Measurements from ENCODE around the gene PRTG.
"Not testable (repeated sequence)": the region's sequence is repeated elsewhere in the genome, so short reads cannot be mapped to it uniquely, and the experiment has no call there.

PRTG gene

GRCh38 chr15:55613727-55614126 lies 129.2 kb downstream of the PRTG start:
- H3K4me1 Mint-ChIP-seq: no peaks in the 10 kb centered on the region
- peaks cover 22 to 35% of the 10 kb centered on the region in 2 donors for H3K27me3 Mint-ChIP-seq

GRCh38 chr15:55606214-55606613 lies 136.7 kb downstream of the PRTG start:
- no peak overlapping the region for H3K4me3 Mint-ChIP-seq
- ATAC-seq (replicated peaks) (no peak), DNase-seq (no peak)
- peaks cover 13 to 17% of the 10 kb centered on the region in 2 donors for H3K27me3 Mint-ChIP-seq
- H3K27ac Mint-ChIP-seq: no peak overlapping the region
- peaks cover 9% of the 10 kb centered on the region in 2 donors for H3K9me3 Mint-ChIP-seq
- H3K4me1 Mint-ChIP-seq: no peaks in the 10 kb centered on the region
- no peaks in the 10 kb centered on the region for H3K36me3 Mint-ChIP-seq

More at GRCh38 chr15:55613727-55614126, 129.2 kb downstream of the PRTG start:
- ATAC-seq (replicated peaks) (no peak), DNase-seq (no peak)
- Mint-ChIP-seq H3K36me3 (no peaks in the 10 kb centered on the region), H3K27ac (no peak overlapping the region), H3K4me3 (no peak overlapping the region), H3K9me3 (no peaks in the 10 kb centered on the region)

- no peaks in the 10 kb centered on the region for H3K36me3 Mint-ChIP-seq
- H3K4me3 Mint-ChIP-seq: no peak overlapping the region
- no peak overlapping the region for H3K27ac Mint-ChIP-seq
- ATAC-seq (replicated peaks) (no peak), DNase-seq (no peak)
- H3K9me3 Mint-ChIP-seq: peaks cover 4% of the 10 kb centered on the region in 2 donors
- H3K4me1 Mint-ChIP-seq: no peaks in the 10 kb centered on the region
- peaks cover 7 to 13% of the 10 kb centered on the region in 2 donors for H3K27me3 Mint-ChIP-seq
These were observed 141.6 kb downstream of the PRTG start for GRCh38 chr15:55601374-55601773.

GRCh38 chr15:55599439-55599838 lies 143.5 kb downstream of the PRTG start:
- Mint-ChIP-seq H3K27ac (no peak overlapping the region), H3K4me3 (no peak overlapping the region), H3K4me1 (no peaks in the 10 kb centered on the region), H3K9me3 (no peaks in the 10 kb centered on the region), H3K36me3 (no peaks in the 10 kb centered on the region), H3K27me3 (peaks cover 7 to 13% of the 10 kb centered on the region in 2 donors)
- ATAC-seq (replicated peaks) (no peak), DNase-seq (no peak)

- DNase-seq; H3K4me1 Mint-ChIP-seq; H3K27ac Mint-ChIP-seq; H3K4me3 Mint-ChIP-seq; H3K36me3 Mint-ChIP-seq; ATAC-seq (replicated peaks); H3K9me3 Mint-ChIP-seq: not testable (repeated sequence)
- H3K27me3 Mint-ChIP-seq: peaks cover 23 to 25% of the 10 kb centered on the region in 2 donors
These were observed 149.9 kb downstream of the PRTG start for GRCh38 chr15:55593019-55593418.

GRCh38 chr15:55590788-55591187 lies 152.2 kb downstream of the PRTG start:
- H3K27ac Mint-ChIP-seq: no peak overlapping the region

GRCh38 chr15:55589287-55589686 lies 153.7 kb downstream of the PRTG start:
- H3K27me3 Mint-ChIP-seq: peaks cover 24 to 30% of the 10 kb centered on the region in 2 donors
- H3K27ac Mint-ChIP-seq: no peak overlapping the region
- ATAC-seq (replicated peaks) (no peak), DNase-seq (no peak)
- H3K36me3 Mint-ChIP-seq: no peaks in the 10 kb centered on the region
- H3K4me1 Mint-ChIP-seq: no peaks in the 10 kb centered on the region
- H3K4me3 Mint-ChIP-seq: peak overlapping the region; percentile 62 to 73
- peaks cover 0 to 6% of the 10 kb centered on the region in 2 donors for H3K9me3 Mint-ChIP-seq

More at GRCh38 chr15:55590788-55591187, 152.2 kb downstream of the PRTG start:
- Mint-ChIP-seq H3K36me3 (no peaks in the 10 kb centered on the region), H3K27me3 (peaks cover 21 to 25% of the 10 kb centered on the region in 2 donors), H3K9me3 (peaks cover 0 to 6% of the 10 kb centered on the region in 2 donors), H3K4me1 (no peaks in the 10 kb centered on the region), H3K4me3 (no peak overlapping the region)
- no peak for ATAC-seq (replicated peaks)
- no peak for DNase-seq

- DNase-seq (no peak), ATAC-seq (replicated peaks) (no peak)
- H3K36me3 Mint-ChIP-seq: no peaks in the 10 kb centered on the region
- H3K27ac Mint-ChIP-seq: no peak overlapping the region
- peak overlapping the region in 1 of 2 donors; percentile 73 for H3K4me3 Mint-ChIP-seq
- H3K27me3 Mint-ChIP-seq: peaks cover 30 to 35% of the 10 kb centered on the region in 2 donors
- H3K4me1 Mint-ChIP-seq: no peaks in the 10 kb centered on the region
- H3K9me3 Mint-ChIP-seq: peaks cover 0 to 6% of the 10 kb centered on the region in 2 donors
These were observed 154.2 kb downstream of the PRTG start for GRCh38 chr15:55588815-55589115.

GRCh38 chr15:55588070-55588814 lies 154.7 kb downstream of the PRTG start, which contains the start of gene PYGO1:
Gene PYGO1, minus strand, starts transcription at chr15:55588345. Its CDS starts 462 bp downstream, at chr15:55587883.
- ATAC-seq (replicated peaks) (peak; percentile 78 to 84), DNase-seq (peak; percentile 4)
- Mint-ChIP-seq H3K4me3 (peak within 1 kb of the TSS; percentile 62 to 79), H3K27me3 (peaks cover 35% of the 10 kb centered on the region in 2 donors), H3K4me1 (no peaks in the 10 kb centered on the region), H3K36me3 (no peaks in the 10 kb centered on the region), H3K9me3 (peaks cover 0 to 3% of the 10 kb centered on the region in 2 donors), H3K27ac (no peak within 1 kb of the TSS)

GRCh38 chr15:55587321-55588069 lies 155.5 kb downstream of the PRTG start:
- Mint-ChIP-seq H3K9me3 (peaks cover 0 to 3% of the 10 kb centered on the region in 2 donors), H3K36me3 (no peaks in the 10 kb centered on the region), H3K4me3 (peak overlapping the region; percentile 55 to 79), H3K27me3 (peaks cover 35 to 37% of the 10 kb centered on the region in 2 donors), H3K27ac (no peak overlapping the region), H3K4me1 (no peaks in the 10 kb centered on the region)
- DNase-seq (no peak), ATAC-seq (replicated peaks) (peak; percentile 29 to 64)

- H3K27ac Mint-ChIP-seq: no peak overlapping the region
- ATAC-seq (replicated peaks) (no peak), DNase-seq (no peak)
- no peaks in the 10 kb centered on the region for H3K36me3 Mint-ChIP-seq
- H3K4me3 Mint-ChIP-seq: no peak overlapping the region
- peaks cover 0 to 3% of the 10 kb centered on the region in 2 donors for H3K9me3 Mint-ChIP-seq
- H3K4me1 Mint-ChIP-seq: no peaks in the 10 kb centered on the region
- peaks cover 39 to 40% of the 10 kb centered on the region in 2 donors for H3K27me3 Mint-ChIP-seq
These were observed 156.1 kb downstream of the PRTG start for GRCh38 chr15:55586808-55587207.

GRCh38 chr15:55576943-55577342 lies 166.0 kb downstream of the PRTG start:
- no peak for DNase-seq
- Mint-ChIP-seq H3K4me1 (no peaks in the 10 kb centered on the region), H3K9me3 (no peaks in the 10 kb centered on the region), H3K27ac (no peak overlapping the region), H3K36me3 (no peaks in the 10 kb centered on the region), H3K4me3 (no peak overlapping the region), H3K27me3 (peaks cover 10 to 24% of the 10 kb centered on the region in 2 donors)
- ATAC-seq (replicated peaks): no peak

- ATAC-seq (replicated peaks): no peak
- DNase-seq: no peak
- peaks cover 4 to 12% of the 10 kb centered on the region in 2 donors for H3K27me3 Mint-ChIP-seq
- peaks cover 2 to 5% of the 10 kb centered on the region in 2 donors for H3K9me3 Mint-ChIP-seq
- H3K4me1 Mint-ChIP-seq: no peaks in the 10 kb centered on the region
- no peak overlapping the region for H3K27ac Mint-ChIP-seq
- peaks cover 0 to 1% of the 10 kb centered on the region in 2 donors for H3K36me3 Mint-ChIP-seq
- H3K4me3 Mint-ChIP-seq: no peak overlapping the region
These were observed 168.9 kb downstream of the PRTG start for GRCh38 chr15:55574096-55574495.

- no peak overlapping the region for H3K27ac Mint-ChIP-seq
- DNase-seq: no peak
- peaks cover 4 to 12% of the 10 kb centered on the region in 2 donors for H3K27me3 Mint-ChIP-seq
- H3K4me1 Mint-ChIP-seq: no peaks in the 10 kb centered on the region
- ATAC-seq (replicated peaks): no peak
- no peak overlapping the region for H3K4me3 Mint-ChIP-seq
- peaks cover 0 to 1% of the 10 kb centered on the region in 2 donors for H3K36me3 Mint-ChIP-seq
- peaks cover 2 to 5% of the 10 kb centered on the region in 2 donors for H3K9me3 Mint-ChIP-seq
These were observed 169.7 kb downstream of the PRTG start for GRCh38 chr15:55573224-55573623.
